GM13977 (cell line): ENCODE measurements around the gene RALY.

Source experiments
- DNase-seq: peaks from one replicate; pipeline ENCODE4 v3.0.0; 2012; ENCODE audit warnings: low spot score
- in situ Hi-C: fragments of 300-500 bp; cut with MboI; formaldehyde crosslinking; loops from one replicate; pipeline ENCODE4 v1.12.0; 2022; ENCODE audit warnings: low sequenced_read_pairs, low pct_unique_long_range_greater_than_20kb, mixed read lengths, inconsistent platforms; ENCODE audit not compliant: unreplicated experiment
- TF ChIP-seq, protein P1 (sequence below): IDR thresholded peaks from 2 replicates; pipeline ENCODE4 v1.5.1; 2012; ENCODE audit warnings: mild to moderate bottlenecking, control low read depth; ENCODE audit not compliant: insufficient read depth; ENCODE audit errors: extremely low read depth, missing control alignments

RALY gene

DNA sequence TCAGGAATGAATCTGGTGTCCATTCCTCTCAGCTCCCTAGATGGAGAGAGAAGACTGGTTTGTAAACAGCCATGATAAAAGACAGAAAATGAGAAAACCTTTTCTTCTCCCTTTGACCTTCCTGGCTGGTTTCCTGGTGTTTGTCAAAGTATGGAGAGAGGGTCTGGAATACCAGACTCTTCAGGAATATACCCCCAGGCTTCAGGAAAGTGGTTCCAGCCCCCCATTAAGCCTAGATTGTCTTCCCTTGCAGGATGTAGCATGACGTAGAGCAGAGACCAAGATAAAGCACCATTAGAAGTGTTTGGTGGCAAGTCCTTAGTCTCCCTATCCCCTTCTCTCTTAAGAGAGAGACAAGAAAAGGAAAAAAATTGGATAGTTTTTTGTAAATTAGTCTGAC is 67.3 kb downstream of the RALY start:
- DNase-seq, result no peak
- in situ Hi-C loops, result no loop called here
- TF ChIP-seq, protein P1, sequence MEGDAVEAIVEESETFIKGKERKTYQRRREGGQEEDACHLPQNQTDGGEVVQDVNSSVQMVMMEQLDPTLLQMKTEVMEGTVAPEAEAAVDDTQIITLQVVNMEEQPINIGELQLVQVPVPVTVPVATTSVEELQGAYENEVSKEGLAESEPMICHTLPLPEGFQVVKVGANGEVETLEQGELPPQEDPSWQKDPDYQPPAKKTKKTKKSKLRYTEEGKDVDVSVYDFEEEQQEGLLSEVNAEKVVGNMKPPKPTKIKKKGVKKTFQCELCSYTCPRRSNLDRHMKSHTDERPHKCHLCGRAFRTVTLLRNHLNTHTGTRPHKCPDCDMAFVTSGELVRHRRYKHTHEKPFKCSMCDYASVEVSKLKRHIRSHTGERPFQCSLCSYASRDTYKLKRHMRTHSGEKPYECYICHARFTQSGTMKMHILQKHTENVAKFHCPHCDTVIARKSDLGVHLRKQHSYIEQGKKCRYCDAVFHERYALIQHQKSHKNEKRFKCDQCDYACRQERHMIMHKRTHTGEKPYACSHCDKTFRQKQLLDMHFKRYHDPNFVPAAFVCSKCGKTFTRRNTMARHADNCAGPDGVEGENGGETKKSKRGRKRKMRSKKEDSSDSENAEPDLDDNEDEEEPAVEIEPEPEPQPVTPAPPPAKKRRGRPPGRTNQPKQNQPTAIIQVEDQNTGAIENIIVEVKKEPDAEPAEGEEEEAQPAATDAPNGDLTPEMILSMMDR, result no peak

DNA sequence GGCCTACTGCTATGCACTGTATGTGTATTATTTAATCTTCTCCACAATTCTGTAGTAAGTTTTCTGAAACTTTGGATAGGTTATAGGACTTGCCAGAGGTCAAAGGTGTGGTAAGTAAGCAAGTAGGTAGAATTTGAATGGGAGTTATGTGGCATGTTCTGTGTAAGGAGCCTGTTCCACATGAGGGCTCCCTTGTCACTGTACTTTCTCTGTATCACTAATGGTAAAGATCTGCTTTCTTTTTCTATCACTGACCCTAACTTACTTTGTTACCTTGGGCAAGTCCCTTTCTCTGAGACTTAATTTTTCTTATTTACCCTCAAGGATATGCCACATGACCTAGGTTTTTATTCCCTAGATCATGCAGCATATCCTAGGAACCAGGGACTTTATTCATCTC is 68.0 kb downstream of the RALY start:
- no peak for DNase-seq
- in situ Hi-C loops, result no loop called here
- TF ChIP-seq, protein P1, result no peak

DNA sequence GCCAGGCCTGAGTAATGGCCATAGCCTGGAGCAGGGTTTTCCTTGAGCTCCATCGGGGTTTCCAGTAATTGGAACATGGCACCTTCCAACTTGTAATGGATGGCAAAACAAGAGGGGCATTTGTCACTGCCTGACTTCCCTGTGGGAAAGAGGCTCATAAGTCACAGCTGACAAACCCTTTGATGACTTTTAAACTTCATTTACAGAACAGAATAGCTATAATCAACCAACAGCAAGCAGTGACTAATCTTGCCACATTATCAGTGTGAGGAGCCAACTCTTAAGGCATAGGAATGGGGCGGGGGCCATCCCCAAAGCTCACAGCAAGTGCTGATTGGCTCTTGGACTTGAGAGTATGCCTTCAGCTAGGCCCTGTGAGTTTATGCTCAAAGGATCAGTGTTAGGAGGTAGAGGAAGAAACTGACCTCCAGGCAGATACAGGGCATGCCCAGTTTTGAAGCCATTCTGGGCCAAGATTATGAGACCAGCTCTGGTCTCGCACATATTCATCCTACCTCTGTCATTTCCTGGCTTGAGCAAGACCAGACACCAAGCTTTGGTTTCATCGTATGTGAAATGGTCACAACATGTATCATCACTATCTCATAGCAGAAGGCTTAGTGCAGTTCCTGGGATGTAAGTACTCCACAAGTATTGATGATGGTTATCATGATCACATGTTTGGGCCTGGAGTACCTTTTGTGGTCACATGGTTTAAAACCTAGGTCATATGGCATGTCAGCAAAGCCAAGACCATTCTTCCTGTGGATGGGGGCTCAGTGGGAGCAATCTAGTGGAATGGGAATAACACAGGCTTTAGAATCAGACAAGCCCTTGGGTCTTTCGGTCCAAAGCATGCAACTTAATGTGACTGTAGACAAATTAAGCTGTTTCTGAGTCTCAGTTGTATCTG is 69.1 kb downstream of the RALY start:
- in situ Hi-C loops, result no loop called here
- no peak for DNase-seq
- TF ChIP-seq, protein P1, result no peak

DNA sequence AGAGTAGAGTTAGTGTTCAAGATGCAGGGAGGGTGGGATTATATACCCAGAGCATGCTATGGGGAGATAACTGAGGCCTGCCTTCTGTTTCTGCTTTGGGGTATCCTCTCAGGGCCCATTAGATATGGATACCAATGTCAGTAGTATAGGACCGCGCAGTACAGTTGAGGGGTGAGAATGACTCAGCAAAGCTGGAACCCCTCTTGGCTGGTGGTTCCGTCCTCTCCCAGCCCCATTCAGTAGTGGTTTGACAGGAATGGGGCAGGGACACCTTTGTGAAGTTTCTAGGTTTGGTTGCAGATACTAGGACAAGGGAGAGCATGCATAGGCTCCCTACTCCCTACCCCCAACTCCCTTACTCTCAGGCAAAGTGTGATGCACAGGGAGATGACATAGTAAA is 70.6 kb downstream of the RALY start:
- DNase-seq, result no peak
- in situ Hi-C loops, result no loop called here

DNA sequence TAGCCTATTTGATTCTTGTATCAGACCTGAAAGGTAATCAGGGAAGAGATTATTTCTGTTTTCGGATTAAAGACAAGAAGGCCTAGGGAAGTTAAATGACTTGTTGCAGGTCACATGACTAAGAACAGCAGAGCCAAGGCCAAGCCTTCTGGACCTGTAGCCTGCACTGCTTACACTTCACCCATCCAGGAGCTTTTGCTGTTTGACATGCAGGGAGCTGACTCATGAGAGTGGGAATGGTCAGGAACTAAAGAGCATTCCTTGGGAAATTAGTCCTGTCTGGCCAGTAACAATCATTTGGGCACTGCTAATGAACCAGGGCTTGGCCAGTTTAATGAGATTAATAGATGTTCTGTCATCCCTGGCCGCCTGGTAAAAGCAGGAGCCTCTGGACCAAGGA is 71.5 kb downstream of the RALY start:
- TF ChIP-seq, protein P1, result no peak
- no peak for DNase-seq
- in situ Hi-C loops, result no loop called here

More for the DNA sequence above, 70.6 kb downstream of the RALY start:
- TF ChIP-seq, protein P1, result no peak

DNA sequence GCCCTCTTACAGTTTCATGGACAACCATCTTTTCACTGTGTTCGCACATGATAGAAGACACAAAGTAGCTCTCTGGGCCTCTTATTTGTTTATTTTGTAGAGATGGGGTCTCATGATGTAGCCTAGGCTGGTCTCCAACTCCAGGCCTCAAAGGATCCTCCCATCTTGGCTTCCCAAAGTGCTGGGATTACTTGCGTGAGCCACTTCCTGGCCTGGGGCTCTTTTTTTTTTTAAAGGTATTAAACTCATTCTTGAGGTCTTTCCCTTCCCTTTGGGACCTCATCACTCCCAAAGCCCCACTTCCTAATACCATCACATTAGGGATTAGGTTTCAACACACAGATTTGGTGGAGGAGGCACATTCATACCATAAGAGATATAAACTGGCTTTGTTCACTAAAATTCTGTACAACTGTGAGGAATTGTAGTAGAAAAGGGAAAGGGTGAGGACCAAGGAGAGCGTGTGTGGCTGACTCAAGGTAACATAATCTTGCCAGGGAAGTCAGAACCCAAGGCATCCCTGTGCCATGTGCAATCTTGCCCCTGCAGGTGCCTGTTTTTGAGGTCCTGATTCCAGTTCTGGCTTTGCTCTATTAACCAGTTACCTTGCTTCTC is 72.9 kb downstream of the RALY start:
- no peak for DNase-seq
- TF ChIP-seq, protein P1, result no peak
- in situ Hi-C loops, result no loop called here
